Kidney capillary endothelial cell (primary cell): ENCODE data around the gene RTEL1.

Source experiments
- DNase-seq: peaks from one replicate; pipeline ENCODE4 v3.0.0-alpha.2; 2018; ENCODE audit warnings: low spot score

RTEL1 gene

GRCh38 chr20:63698739-63699465 is 40.8 kb downstream of the RTEL1 start:
- peak; percentile 68 for DNase-seq

- DNase-seq, result no peak
Observed at GRCh38 chr20:63699466-63700198, 41.5 kb downstream of the RTEL1 start.

GRCh38 chr20:63700199-63701050 is 42.3 kb downstream of the RTEL1 start:
- DNase-seq, result no peak

- no peak for DNase-seq
Observed at GRCh38 chr20:63701051-63701328, 42.9 kb downstream of the RTEL1 start.

- no peak for DNase-seq
Observed at GRCh38 chr20:63701329-63702035, 43.4 kb downstream of the RTEL1 start.

GRCh38 chr20:63702036-63702665 is 44.0 kb downstream of the RTEL1 start:
- no peak for DNase-seq

- DNase-seq, result no peak
Observed at GRCh38 chr20:63702751-63703470, 44.8 kb downstream of the RTEL1 start.

GRCh38 chr20:63703471-63703975 is 45.4 kb downstream of the RTEL1 start:
- DNase-seq, result no peak

GRCh38 chr20:63703976-63704748 is 46.0 kb downstream of the RTEL1 start:
- DNase-seq, result no peak

GRCh38 chr20:63704749-63705117 is 46.6 kb downstream of the RTEL1 start:
- DNase-seq, result no peak

- no peak for DNase-seq
Observed at GRCh38 chr20:63705232-63706026, 47.3 kb downstream of the RTEL1 start.

- no peak for DNase-seq
Observed at GRCh38 chr20:63706027-63706695, 48.0 kb downstream of the RTEL1 start.

- DNase-seq, result peak; percentile 40
Observed at GRCh38 chr20:63706852-63707557, 48.9 kb downstream of the RTEL1 start.

- peak; percentile 76 for DNase-seq
Observed at GRCh38 chr20:63707558-63708300, 49.6 kb downstream of the RTEL1 start, which contains the start of the genes ARFRP1 and ZGPAT. Gene ARFRP1 (minus strand): TSS chr20:63707976. CDS start chr20:63707091, 885 bp downstream. Gene ZGPAT (plus strand): TSS chr20:63708039. CDS start chr20:63708581, 542 bp downstream.

- DNase-seq, result no peak
Observed at GRCh38 chr20:63708301-63709148, 50.4 kb downstream of the RTEL1 start.

GRCh38 chr20:63709149-63709527 is 51.0 kb downstream of the RTEL1 start:
- DNase-seq, result no peak
